Progenitor cell of endocrine pancreas (in vitro differentiated cells): ENCODE measurements around the gene CCDC92. TPM values are rescaled to one million over a fixed set of nuclear protein-coding genes. Genes with fewer than 3 reads are reported as not detected.

ENCODE experiments used
- DNase-seq: peaks from one replicate; pipeline ENCODE4 v3.0.0; 2021; ENCODE audit warnings: low spot score; ENCODE audit not compliant: unreplicated experiment
- H3K27ac Mint-ChIP-seq: 2 replicates; pipeline ENCODE4 v1.8.0; 2021; ENCODE audit warnings: mild to moderate bottlenecking, moderate library complexity, mixed read lengths
- H3K27me3 Mint-ChIP-seq: 2 replicates; pipeline ENCODE4 v1.8.0; 2021; ENCODE audit warnings: mixed read lengths
- H3K36me3 Mint-ChIP-seq: 2 replicates; pipeline ENCODE4 v1.8.0; 2022; ENCODE audit warnings: mixed read lengths; ENCODE audit not compliant: insufficient read depth
- H3K4me1 Mint-ChIP-seq: 2 replicates; pipeline ENCODE4 v1.8.0; 2021; ENCODE audit warnings: low read depth, mixed read lengths
- H3K4me3 Mint-ChIP-seq: 2 replicates; pipeline ENCODE4 v1.8.0; 2021; ENCODE audit warnings: low read depth, mild to moderate bottlenecking, moderate library complexity, mixed read lengths
- H3K9me3 Mint-ChIP-seq: 2 replicates; pipeline ENCODE4 v1.8.0; 2021; ENCODE audit warnings: low read depth, mixed read lengths
- CTCF ChIP-seq: fragments of 200-600 bp; sonication (generic); IDR thresholded peaks from one replicate; pipeline ENCODE4 v1.5.0; 2021; ENCODE audit warnings: antibody characterized with exemption, mild to moderate bottlenecking; ENCODE audit not compliant: unreplicated experiment
- long read RNA-seq: library from polyadenylated mRNA; unstranded; transcript quantifications from one replicate; pipeline ENCODE4 v2.0.0, GENCODE V29; 2020
- total RNA-seq: library from RNA; stranded (reverse); gene quantifications from 2 replicates; pipeline ENCODE4 v1.2.1, GENCODE V29; 2021

The CCDC92 gene
- total RNA-seq = 57.0 and 59.1 TPM in 2 replicates
- long read RNA-seq, partial matches to known transcripts = 0 of 26 reads
- long read RNA-seq, other reads (novel, unspliced or antisense) = 23 of 26 reads

GRCh38 chr12:123972457-123973401 lies at the start of gene CCDC92, which contains the start of gene ZNF664:
Gene CCDC92 (minus strand): TSS chr12:123972831. CDS start chr12:123944305, 28,526 bp downstream.
Gene ZNF664 (plus strand): TSS chr12:123973215. CDS start chr12:124012145, 38,930 bp downstream.
- Mint-ChIP-seq H3K4me3 (peak within 1 kb of the TSS; percentile 99), H3K9me3 (no peaks in the 10 kb centered on the region), H3K27ac (peak within 1 kb of the TSS; percentile 99), H3K36me3 (peaks cover 17% of the 10 kb centered on the region), H3K4me1 (peaks cover 37% of the 10 kb centered on the region), H3K27me3 (no peaks in the 10 kb centered on the region)
- peak; percentile 20 for TF ChIP-seq CTCF
- peak; percentile 99 for DNase-seq

- Mint-ChIP-seq H3K36me3 (peaks cover 1% of the 10 kb centered on the region), H3K27ac (peak overlapping the region; percentile 59), H3K9me3 (no peaks in the 10 kb centered on the region), H3K4me3 (no peak overlapping the region), H3K4me1 (no peaks in the 10 kb centered on the region), H3K27me3 (no peaks in the 10 kb centered on the region)
- TF ChIP-seq CTCF = no peak
- DNase-seq = no peak
Measured at GRCh38 chr12:124022161-124022560, 49.5 kb upstream of the CCDC92 start.

GRCh38 chr12:124021007-124021406 lies 48.4 kb upstream of the CCDC92 start:
- H3K27me3 Mint-ChIP-seq = no peaks in the 10 kb centered on the region
- no peaks in the 10 kb centered on the region for H3K4me1 Mint-ChIP-seq
- H3K36me3 Mint-ChIP-seq = peaks cover 1% of the 10 kb centered on the region
- H3K9me3 Mint-ChIP-seq = no peaks in the 10 kb centered on the region
- no peak overlapping the region for H3K4me3 Mint-ChIP-seq
- DNase-seq = no peak
- H3K27ac Mint-ChIP-seq = no peak overlapping the region
- TF ChIP-seq CTCF = no peak

- Mint-ChIP-seq H3K27ac (no peak overlapping the region), H3K9me3 (no peaks in the 10 kb centered on the region), H3K27me3 (no peaks in the 10 kb centered on the region), H3K4me1 (no peaks in the 10 kb centered on the region), H3K4me3 (no peak overlapping the region), H3K36me3 (peaks cover 1% of the 10 kb centered on the region)
- DNase-seq = no peak
- no peak for TF ChIP-seq CTCF
Measured at GRCh38 chr12:124020514-124020949, 47.9 kb upstream of the CCDC92 start.

- no peak for TF ChIP-seq CTCF
- Mint-ChIP-seq H3K4me3 (no peak overlapping the region), H3K27ac (no peak overlapping the region), H3K9me3 (no peaks in the 10 kb centered on the region), H3K27me3 (no peaks in the 10 kb centered on the region), H3K4me1 (no peaks in the 10 kb centered on the region), H3K36me3 (peaks cover 8% of the 10 kb centered on the region)
- no peak for DNase-seq
Measured at GRCh38 chr12:124019115-124019514, 46.5 kb upstream of the CCDC92 start.
